CD4-positive, alpha-beta T cell treated with Interleukin-17A for 4 hours (primary cell): Measurements from ENCODE around the gene TGFB2.

Experiments
- DNase-seq: peaks from one replicate; pipeline ENCODE4 v3.0.0-alpha.2; 2020; ENCODE audit warnings: mixed read lengths

Gene TGFB2

GRCh38 chr1:218466341-218467010 is 121.3 kb downstream of the TGFB2 start:
- DNase-seq = no peak

DNA sequence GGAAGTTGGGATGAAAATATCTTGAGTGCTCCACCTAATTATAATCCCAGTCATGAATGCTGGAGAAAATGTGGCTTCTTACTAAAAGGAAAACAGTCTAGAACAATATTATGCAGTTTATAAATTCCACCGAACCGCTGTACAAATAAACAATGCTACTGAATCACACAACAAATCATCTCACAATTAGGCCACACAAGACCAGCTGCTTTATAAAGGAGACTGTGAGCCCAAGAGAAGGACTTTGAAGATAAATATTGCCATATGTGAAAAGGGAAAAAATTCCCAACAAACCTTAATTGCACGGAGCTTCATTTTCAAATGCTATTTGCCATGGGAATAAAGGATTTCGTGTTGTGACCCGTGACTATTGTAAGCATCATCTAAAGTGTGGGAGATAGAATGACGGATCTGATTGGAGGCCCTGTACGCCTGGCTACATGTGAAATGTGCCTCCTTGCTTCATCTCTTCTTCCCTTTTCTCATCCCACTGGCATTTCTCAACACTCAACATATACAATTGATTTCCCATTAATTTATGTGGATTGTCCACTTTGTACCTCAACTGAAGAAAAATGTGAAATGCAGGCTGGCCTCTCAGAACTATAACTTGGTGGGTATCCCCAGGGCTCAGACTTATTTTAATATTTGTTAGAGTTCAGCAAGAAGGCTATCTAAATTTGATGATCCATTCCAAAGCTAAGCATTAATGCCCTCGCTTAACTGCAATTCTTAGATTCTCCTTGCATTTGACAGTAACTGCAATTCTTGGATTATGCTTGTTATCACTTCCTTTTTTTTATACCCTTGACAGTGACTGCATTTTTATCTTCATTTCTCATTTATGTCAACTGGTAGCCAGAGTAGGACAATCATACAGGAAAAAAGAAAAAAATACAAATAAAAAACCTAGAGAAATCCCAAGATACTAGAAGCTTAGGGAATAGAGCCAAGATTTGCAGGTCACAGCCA is 122.3 kb downstream of the TGFB2 start:
- no peak for DNase-seq

DNA sequence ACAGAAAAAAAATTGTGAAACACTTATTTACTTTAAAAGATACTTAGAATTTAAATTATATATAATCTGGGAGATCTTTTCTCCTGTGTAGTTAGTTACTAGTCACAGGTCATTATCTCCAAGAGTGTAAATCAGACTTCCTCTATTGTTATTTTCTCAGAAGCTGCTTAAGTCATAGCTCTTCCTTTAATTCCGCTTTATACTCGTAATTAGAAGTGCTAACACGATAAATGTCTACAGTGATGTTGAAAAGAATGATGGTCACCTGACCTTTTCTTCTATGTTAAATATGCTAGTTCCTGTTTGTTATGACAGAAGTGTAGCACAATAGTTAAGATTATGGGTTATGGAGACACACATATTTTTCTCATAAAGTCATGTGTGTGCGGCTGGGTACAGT is 123.6 kb downstream of the TGFB2 start:
- no peak for DNase-seq

DNA sequence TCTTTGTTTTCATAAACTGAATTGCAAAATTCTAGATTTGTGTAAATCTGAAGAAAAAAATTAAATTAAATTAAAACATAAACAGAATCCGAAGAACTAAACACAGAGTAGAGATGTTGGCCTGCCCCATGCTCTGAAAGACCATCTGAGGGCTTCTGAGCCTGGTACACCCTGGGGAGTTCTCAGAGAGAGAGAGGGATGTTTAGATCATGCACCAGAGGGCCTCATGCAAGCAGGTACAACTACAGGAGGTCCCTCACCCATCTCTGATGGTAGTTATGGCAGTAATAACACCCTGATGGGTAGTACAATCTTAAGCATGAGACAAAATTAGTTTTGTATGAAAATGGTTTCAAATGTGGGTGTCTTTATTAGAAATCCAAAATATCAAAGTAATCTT is 127.7 kb downstream of the TGFB2 start:
- no peak for DNase-seq

- no peak for DNase-seq
Measured at GRCh38 chr1:218473522-218473921, 128.4 kb downstream of the TGFB2 start.

DNA sequence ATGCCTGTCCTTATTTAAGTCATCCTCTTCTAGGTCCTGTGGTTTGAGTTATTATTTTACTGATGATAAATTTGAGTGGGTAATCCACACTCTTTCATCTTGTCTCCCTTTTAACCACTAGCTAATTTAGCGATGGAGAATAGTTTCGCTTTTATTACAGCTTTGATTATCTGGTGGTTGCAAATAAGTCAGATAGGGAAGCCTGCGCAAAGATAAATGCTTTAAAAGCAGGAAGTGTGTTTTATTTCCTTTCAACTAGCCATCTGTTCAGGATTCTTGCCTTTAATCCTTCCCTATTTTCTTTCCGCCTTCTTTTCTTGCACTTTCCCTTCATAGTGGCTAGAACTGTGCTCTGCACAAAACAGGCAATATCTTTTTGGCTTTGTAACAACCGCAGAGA is 129.0 kb downstream of the TGFB2 start:
- no peak for DNase-seq

DNA sequence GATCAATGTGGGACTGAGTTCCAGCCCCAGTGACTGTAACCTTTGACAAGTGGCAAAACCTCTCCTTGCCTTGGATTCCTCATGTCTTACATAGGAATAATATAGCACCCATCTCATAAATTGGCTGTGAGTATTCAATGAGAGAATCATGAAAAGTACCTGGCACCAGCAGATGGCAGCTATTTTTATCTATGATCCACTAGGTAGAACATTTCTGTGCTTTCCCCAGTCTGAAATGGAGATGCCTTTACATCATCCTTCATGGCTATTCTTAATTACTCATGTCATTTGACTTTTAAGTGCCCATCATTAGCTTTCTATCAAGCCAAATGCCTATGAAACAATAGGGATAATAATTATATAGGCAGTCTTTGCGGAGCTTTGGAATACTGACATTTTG is 130.1 kb downstream of the TGFB2 start:
- no peak for DNase-seq

DNA sequence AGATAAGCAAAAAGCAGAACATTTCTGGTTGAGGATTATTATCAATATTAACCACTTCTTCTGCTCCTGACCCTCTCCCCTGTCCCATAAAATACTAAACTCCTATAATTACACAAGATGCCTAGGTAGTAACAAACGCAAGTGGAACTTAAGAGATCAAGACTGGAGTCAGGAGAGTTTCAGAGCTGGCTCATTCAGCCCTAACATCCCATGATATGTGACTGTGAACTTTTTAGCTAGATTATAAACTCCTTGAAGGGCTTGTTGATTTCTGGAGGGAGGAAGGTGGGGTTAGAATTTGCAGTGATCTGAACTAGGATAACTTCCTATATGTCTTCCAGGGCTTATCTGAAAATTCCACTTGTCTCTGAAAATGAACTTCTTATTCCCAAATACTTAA is 130.6 kb downstream of the TGFB2 start:
- no peak for DNase-seq

GRCh38 chr1:218476385-218476784 is 131.2 kb downstream of the TGFB2 start:
- no peak for DNase-seq

GRCh38 chr1:218478336-218478735 is 133.2 kb downstream of the TGFB2 start:
- no peak for DNase-seq

GRCh38 chr1:218479436-218480115 is 134.4 kb downstream of the TGFB2 start:
- DNase-seq = no peak

- no peak for DNase-seq
Measured at GRCh38 chr1:218480137-218480536, 135.0 kb downstream of the TGFB2 start.

DNA sequence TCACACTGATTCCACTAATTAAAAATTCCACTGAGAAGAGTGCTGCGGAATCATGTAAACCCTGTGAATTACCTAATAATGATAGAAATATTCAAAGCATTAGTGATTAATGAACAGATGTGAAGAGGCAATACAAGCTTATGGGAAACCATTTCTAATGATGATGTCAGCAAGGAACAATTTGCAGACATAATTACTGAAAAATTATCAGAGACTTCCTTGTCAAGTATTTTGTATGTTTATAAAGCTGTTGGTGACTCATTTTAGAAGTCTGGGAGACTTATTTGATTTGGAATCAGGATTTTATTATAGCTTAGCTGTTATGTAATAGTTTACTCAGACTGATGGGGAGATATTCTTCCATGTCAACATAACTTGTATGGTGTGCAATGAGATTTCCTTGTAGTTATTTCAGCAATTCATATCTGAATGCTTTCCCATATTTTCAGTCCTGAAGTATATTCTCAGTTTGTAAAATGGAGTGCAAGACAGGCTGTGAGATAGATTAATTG is 135.5 kb downstream of the TGFB2 start:
- no peak for DNase-seq

DNA sequence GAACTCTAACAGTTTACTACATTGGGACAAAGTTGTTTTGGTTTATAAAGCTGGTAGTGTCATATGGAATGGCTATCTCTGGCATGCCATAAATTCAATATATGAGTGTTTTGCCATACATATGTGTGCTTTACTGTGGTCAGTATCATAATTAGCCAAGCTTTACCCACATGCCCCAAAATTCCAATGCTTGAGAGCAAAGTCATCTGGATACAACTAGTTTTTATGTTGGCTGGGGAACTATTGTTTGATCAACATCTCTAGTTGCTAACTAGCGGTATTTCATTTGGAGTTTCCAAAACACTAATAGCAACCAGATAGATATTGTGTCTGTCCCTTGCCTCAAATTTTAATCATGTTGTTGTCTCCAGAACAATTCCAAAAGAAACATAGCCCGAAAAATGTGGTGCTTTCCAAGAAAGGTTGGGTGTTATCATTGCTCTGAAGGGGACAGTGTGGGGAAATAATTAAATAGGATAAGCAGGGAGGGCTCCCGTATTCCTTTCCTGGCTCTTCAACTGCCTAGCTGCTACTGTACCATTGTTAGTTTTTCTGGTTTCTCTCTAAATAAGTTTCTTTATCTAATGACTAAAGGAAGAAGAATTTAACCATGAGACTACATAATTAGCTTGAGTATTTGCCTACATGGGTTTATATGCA is 136.1 kb downstream of the TGFB2 start:
- DNase-seq = no peak

- DNase-seq = no peak
Measured at GRCh38 chr1:218482683-218483082, 137.5 kb downstream of the TGFB2 start.

DNA sequence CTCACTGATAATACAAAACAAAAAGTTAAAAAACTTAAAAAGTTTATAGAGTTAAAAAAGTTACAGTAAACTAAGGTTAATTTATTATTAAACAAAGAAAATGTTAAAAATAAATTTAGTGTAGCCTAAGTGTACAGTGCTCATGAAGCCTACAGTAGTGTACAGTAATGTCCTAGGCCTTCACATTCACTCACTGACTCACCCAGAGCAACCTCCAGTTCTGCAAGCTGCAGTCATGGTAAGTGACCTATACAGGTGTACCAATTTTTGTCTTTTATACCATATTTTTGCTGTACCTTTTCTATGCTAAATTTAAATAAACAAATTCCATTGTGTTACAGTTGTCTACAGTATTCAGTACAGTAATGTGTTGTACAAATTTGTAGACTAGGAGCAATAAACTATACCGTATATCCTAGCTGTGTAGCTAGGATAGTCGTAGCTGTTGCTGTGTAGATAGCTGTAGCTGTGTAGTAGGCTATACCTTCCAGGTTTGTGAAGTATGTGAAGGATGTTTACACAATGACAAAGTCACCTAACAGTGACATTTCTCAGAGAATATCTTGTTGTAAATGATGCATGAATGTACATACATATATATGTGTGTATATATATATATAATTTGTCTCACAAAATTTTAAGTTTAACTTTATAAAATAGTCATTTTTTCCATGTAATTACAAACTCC is 140.2 kb downstream of the TGFB2 start:
- no peak for DNase-seq

GRCh38 chr1:218488531-218488930 is 143.4 kb downstream of the TGFB2 start:
- no peak for DNase-seq

DNA sequence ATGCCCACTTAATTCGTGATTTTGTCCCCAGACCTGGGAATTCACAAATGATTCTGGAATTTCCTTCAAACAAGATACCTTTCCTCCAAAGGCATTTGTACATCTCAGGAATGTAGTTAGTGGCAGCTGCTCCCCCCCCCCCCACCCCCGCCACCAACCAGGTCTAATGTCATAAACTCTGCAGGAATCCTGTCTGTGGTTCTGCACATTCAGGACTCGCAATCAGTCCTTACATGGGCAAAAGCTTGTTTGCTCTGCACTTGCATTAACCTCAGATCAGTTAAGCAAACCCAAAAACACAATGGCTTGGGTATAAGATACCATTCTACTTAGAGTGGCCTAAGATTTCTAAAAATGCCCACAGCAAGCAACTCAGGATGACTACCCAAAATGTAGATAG is 143.8 kb downstream of the TGFB2 start:
- DNase-seq = no peak

DNA sequence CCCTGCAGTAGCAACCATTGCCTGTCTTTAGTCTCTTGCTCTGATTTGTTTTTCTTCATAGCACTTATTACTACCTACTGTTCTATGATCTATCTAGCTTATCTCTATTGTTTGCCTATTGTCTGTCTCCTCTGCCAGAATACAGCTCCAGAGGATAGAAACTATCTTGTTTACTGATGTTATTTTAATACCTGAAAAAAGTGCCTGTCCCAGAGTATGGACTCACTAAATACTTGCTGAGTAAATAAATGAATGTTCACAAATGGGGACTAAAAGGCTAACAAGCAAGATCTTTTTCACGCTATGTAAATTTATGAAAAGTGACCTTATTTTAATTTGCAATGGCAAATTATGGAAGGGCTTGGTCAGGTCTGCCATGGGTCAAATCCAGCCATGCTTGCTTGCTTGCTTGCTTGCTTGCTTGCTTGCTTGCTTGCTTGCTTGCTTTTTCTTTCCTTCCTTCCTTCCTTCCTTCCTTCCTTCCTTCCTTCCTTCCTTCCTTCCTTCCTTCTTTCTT is 145.3 kb downstream of the TGFB2 start:
- DNase-seq = no peak

GRCh38 chr1:218492874-218493273 is 147.7 kb downstream of the TGFB2 start:
- no peak for DNase-seq

DNA sequence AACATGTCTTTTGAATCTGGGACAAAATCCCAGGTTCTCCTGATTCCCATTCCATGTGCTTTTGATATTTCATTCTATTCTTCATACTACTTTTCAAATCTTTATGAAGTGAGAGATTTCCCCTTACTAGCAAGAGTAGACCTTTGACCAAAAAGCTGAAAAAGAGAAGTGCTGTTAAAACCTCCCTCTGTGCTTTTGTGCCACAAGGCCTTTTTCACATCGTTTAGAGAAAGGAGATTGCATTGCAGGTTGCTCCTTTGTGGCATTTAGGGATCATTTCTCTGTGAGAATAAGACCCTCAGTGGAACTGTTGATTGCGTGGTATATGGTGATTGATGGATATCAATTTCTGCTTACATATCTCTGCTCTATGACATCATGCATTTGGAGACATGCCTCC is 148.8 kb downstream of the TGFB2 start:
- no peak for DNase-seq
